PC-3 (cell line): ENCODE measurements around the gene C16orf74. TPM values are rescaled to one million over a fixed set of nuclear protein-coding genes. Genes with fewer than 3 reads are reported as not detected.

ENCODE experiments used
- ATAC-seq: fragments of 200-7000 bp; cut with Tn5 transposase; 2 replicates; pipeline ENCODE4 v1.9.1; 2020; ENCODE audit warnings: mild to moderate bottlenecking, moderate library complexity
- BruUV-seq: library from RNA; stranded (reverse); fragments of 400-500 nt; replicated peaks from 2 replicates; lab custom pipeline; 2021; lab: Mats Ljungman, UMichigan
- CTCF ChIA-PET: fragments of 300-600 bp; sonication (Branson Sonifier 250); formaldehyde crosslinking; loops from one replicate; lab custom pipeline; 2022; ENCODE audit warnings: antibody characterized with exemption; lab: Charles Lee
- POLR2A ChIA-PET: fragments of 300-600 bp; sonication (Branson Sonifier 250); formaldehyde crosslinking; loops from one replicate; lab custom pipeline; 2022; ENCODE audit warnings: antibody characterized with exemption; ENCODE audit not compliant: unreplicated experiment; lab: Charles Lee
- DNase-seq: peaks from one replicate; pipeline ENCODE4 v3.0.0-alpha.2; 2015
- H2AFZ ChIP-seq: fragments of 300-600 bp; sonication (generic); 2 replicates; pipeline ENCODE4 v1.6.0; 2016; ENCODE audit warnings: antibody characterized with exemption, low read length
- H3F3A ChIP-seq: fragments of 300-600 bp; sonication (generic); one replicate; pipeline ENCODE4 v1.6.0; 2017; ENCODE audit warnings: antibody characterized with exemption, low read length, control low read depth, mild to moderate bottlenecking; ENCODE audit not compliant: unreplicated experiment
- H3K27ac ChIP-seq: fragments of 300-600 bp; sonication (generic); 2 replicates; pipeline ENCODE4 v1.5.1; 2016; ENCODE audit warnings: mild to moderate bottlenecking, low read length
- H3K27me3 ChIP-seq: fragments of 300-600 bp; sonication (generic); 2 replicates; pipeline ENCODE4 v1.6.1; 2016; ENCODE audit warnings: low read length, mixed read lengths
- H3K36me3 ChIP-seq: fragments of 300-600 bp; sonication (generic); 2 replicates; pipeline ENCODE4 v1.6.1; 2016; ENCODE audit warnings: low read depth, mixed run types, low read length, mixed read lengths
- H3K4me1 ChIP-seq: fragments of 300-600 bp; sonication (generic); 2 replicates; pipeline ENCODE4 v1.5.1; 2016; ENCODE audit warnings: low read length; ENCODE audit not compliant: insufficient read depth
- H3K4me2 ChIP-seq: fragments of 300-600 bp; sonication (generic); 2 replicates; pipeline ENCODE4 v1.6.0; 2016; ENCODE audit warnings: low read length
- H3K4me3 ChIP-seq: fragments of 300-600 bp; sonication (generic); 2 replicates; pipeline ENCODE4 v1.5.1; 2016; ENCODE audit warnings: mild to moderate bottlenecking, low read length, mixed read lengths
- H3K79me2 ChIP-seq: fragments of 300-600 bp; sonication (generic); 2 replicates; pipeline ENCODE4 v1.6.1; 2017; ENCODE audit warnings: low read length, mixed read lengths
- H3K9ac ChIP-seq: fragments of 300-600 bp; sonication (generic); 2 replicates; pipeline ENCODE4 v1.6.0; 2016; ENCODE audit warnings: mild to moderate bottlenecking, low read length
- H3K9me2 ChIP-seq: fragments of 300-600 bp; sonication (generic); replicated peaks from 2 replicates; pipeline ENCODE4 v1.6.1; 2016; ENCODE audit warnings: mixed run types, low read length, mixed read lengths
- H3K9me3 ChIP-seq: fragments of 300-600 bp; sonication (generic); 2 replicates; pipeline ENCODE4 v1.6.1; 2016; ENCODE audit warnings: low read length, mixed read lengths
- H4K20me1 ChIP-seq: fragments of 300-600 bp; sonication (generic); 2 replicates; pipeline ENCODE4 v1.6.1; 2016; ENCODE audit warnings: low read length, mixed read lengths
- CTCF ChIP-seq: fragments of 300-600 bp; sonication (generic); conservative IDR thresholded peaks from 2 replicates; pipeline ENCODE4 v1.5.1; 2017; ENCODE audit warnings: antibody characterized with exemption, low read depth, mild to moderate bottlenecking, low read length
- EZH2 ChIP-seq: fragments of 300-600 bp; sonication (generic); IDR thresholded peaks from one replicate; pipeline ENCODE4 v1.6.1; 2017; ENCODE audit warnings: antibody characterized with exemption, mild to moderate bottlenecking, low read length; ENCODE audit not compliant: unreplicated experiment
- EZH2phosphoT487 ChIP-seq: fragments of 300-600 bp; sonication (generic); IDR thresholded peaks from 2 replicates; pipeline ENCODE4 v1.6.1; 2018; ENCODE audit warnings: mild to moderate bottlenecking, antibody characterized with exemption, low read length, borderline replicate concordance
- intact Hi-C: fragments of 100-400 bp; cut with micrococcal nuclease; formaldehyde crosslinking; loops from 2 replicates; pipeline ENCODE4 v1.9.0; 2023
- total RNA-seq: library from RNA; depleted of rRNA; stranded (reverse); fragments of >200 nt; gene quantifications from 2 replicates; pipeline ENCODE4 v1.2.3, GENCODE V29; 2014

Gene C16orf74
- total RNA-seq, 1 experiment from 2014 or later, result 71.0 TPM

- TF ChIP-seq EZH2, result no peak
- TF ChIP-seq EZH2phosphoT487, result no peak
- TF ChIP-seq CTCF, result no peak
- DNase-seq, result no peak
- Histone ChIP-seq H3K27me3 (no peaks in the 10 kb centered on the region), H3F3A (peaks cover 9% of the 10 kb centered on the region), H3K9me2 (no peaks in the 10 kb centered on the region), H3K4me2 (no peak overlapping the region), H4K20me1 (0 out of 2 replicates have a peak, but pooled peaks cover 4% of the 10 kb centered on the region), H3K27ac (no peak overlapping the region), H2AFZ (no peak overlapping the region), H3K79me2 (no peaks in the 10 kb centered on the region), H3K9me3 (no peaks in the 10 kb centered on the region), H3K4me1 (peaks cover 29% of the 10 kb centered on the region), H3K4me3 (no peak overlapping the region), H3K36me3 (peaks cover 5% of the 10 kb centered on the region; the same call in 1 of the 2 replicates), H3K9ac (no peak overlapping the region)
- BruUV-seq, result no TSS peak
- no peak for ATAC-seq
- ChIA-PET CTCF (no interaction called here), POLR2A (no interaction called here)
- intact Hi-C loops, result no loop called here
Measured at GRCh38 chr16:85774811-85775210, 23.9 kb upstream of the C16orf74 start.

GRCh38 chr16:85774136-85774535 is 23.2 kb upstream of the C16orf74 start:
- no peaks in the 10 kb centered on the region for H3K79me2 ChIP-seq
- no peaks in the 10 kb centered on the region for H3K36me3 ChIP-seq
- no peak overlapping the region for H3K9ac ChIP-seq
- no peak for DNase-seq
- no peak for TF ChIP-seq CTCF
- no peak for TF ChIP-seq EZH2phosphoT487
- no peak for TF ChIP-seq EZH2
- H3K9me2 ChIP-seq, result no peaks in the 10 kb centered on the region
- H3K27me3 ChIP-seq, result no peaks in the 10 kb centered on the region
- intact Hi-C loops, result no loop called here
- POLR2A ChIA-PET, result no interaction called here
- no peak overlapping the region for H3K27ac ChIP-seq
- no peak overlapping the region for H2AFZ ChIP-seq
- CTCF ChIA-PET, result no interaction called here
- no peak overlapping the region for H3K4me3 ChIP-seq
- H3K4me2 ChIP-seq, result no peak overlapping the region
- no peaks in the 10 kb centered on the region for H3K9me3 ChIP-seq
- ATAC-seq, result no peak
- BruUV-seq, result no TSS peak
- H3F3A ChIP-seq, result peaks cover 9% of the 10 kb centered on the region
- H4K20me1 ChIP-seq, result 0 out of 2 replicates have a peak, but pooled peaks cover 4% of the 10 kb centered on the region
- peaks cover 29% of the 10 kb centered on the region for H3K4me1 ChIP-seq

- ChIA-PET CTCF (no interaction called here), POLR2A (no interaction called here)
- no TSS peak for BruUV-seq
- H3K27me3 ChIP-seq, result no peaks in the 10 kb centered on the region
- TF ChIP-seq CTCF (no peak), EZH2 (no peak), EZH2phosphoT487 (no peak)
- DNase-seq (no peak), ATAC-seq (no peak)
- no peak overlapping the region for H3K4me2 ChIP-seq
- H3K9me3 ChIP-seq, result no peaks in the 10 kb centered on the region
- no peaks in the 10 kb centered on the region for H3K79me2 ChIP-seq
- no peaks in the 10 kb centered on the region for H3K36me3 ChIP-seq
- intact Hi-C loops, result no loop called here
- peaks cover 25% of the 10 kb centered on the region for H3K4me1 ChIP-seq
- H3K27ac ChIP-seq, result no peak overlapping the region
- no peak overlapping the region for H3K4me3 ChIP-seq
- no peaks in the 10 kb centered on the region for H3K9me2 ChIP-seq
- H3K9ac ChIP-seq, result no peak overlapping the region
- no peak overlapping the region for H2AFZ ChIP-seq
- 0 out of 2 replicates have a peak, but pooled peaks cover 4% of the 10 kb centered on the region for H4K20me1 ChIP-seq
- peaks cover 4% of the 10 kb centered on the region for H3F3A ChIP-seq
Measured at GRCh38 chr16:85773044-85773443, 22.1 kb upstream of the C16orf74 start.
